IMR-90 (cell line): Measurements from ENCODE around the gene ALKBH5. TPM values are rescaled to one million over a fixed set of nuclear protein-coding genes. Genes with fewer than 3 reads are reported as not detected.

Source experiments
- ATAC-seq: fragments of 200-7000 bp; cut with Tn5 transposase; 2 replicates; pipeline ENCODE4 v1.9.1; 2020; ENCODE audit warnings: low read depth, mild to moderate bottlenecking, moderate library complexity
- BruUV-seq: library from RNA; stranded (reverse); fragments of 400-500 nt; replicated peaks from 2 replicates; lab custom pipeline; 2021; lab: Mats Ljungman, UMichigan
- CTCF ChIA-PET: fragments of 300-600 bp; formaldehyde crosslinking; extraction: SDS; loops from one replicate; lab custom pipeline; 2021; ENCODE audit warnings: antibody characterized with exemption; lab: Yijun Ruan, JAX
- POLR2A ChIA-PET: fragments of 300-600 bp; sonication (Branson Sonifier 250); formaldehyde crosslinking; loops from one replicate; lab custom pipeline; 2022; ENCODE audit warnings: antibody characterized with exemption; ENCODE audit not compliant: unreplicated experiment; lab: Charles Lee
- DNase-seq: peaks from one replicate; pipeline ENCODE4 v3.0.0; 2013
- H2AFZ ChIP-seq: replicated peaks from 2 replicates; pipeline ENCODE3; 2013; ENCODE audit warnings: low read length, mild to moderate bottlenecking; ENCODE audit not compliant: poor library complexity
- H2AK5ac ChIP-seq: 2 replicates; pipeline ENCODE4 v1.6.1; 2013; ENCODE audit warnings: low read depth, low read length, inconsistent platforms
- H2AK9ac ChIP-seq: replicated peaks from 2 replicates; pipeline ENCODE3; 2013; ENCODE audit warnings: mild to moderate bottlenecking, low read depth, low read length, moderate library complexity; ENCODE audit not compliant: poor library complexity
- H2BK120ac ChIP-seq: 2 replicates; pipeline ENCODE4 v1.6.1; 2013; ENCODE audit warnings: low read depth, low read length, inconsistent platforms
- H2BK15ac ChIP-seq: 3 replicates; pipeline ENCODE4 v1.6.1; 2013; ENCODE audit warnings: low read depth, low read length, inconsistent platforms
- H2BK20ac ChIP-seq: 2 replicates; pipeline ENCODE4 v1.6.1; 2013; ENCODE audit warnings: low read depth, mild to moderate bottlenecking, inconsistent platforms, low read length, moderate library complexity
- H2BK5ac ChIP-seq: 2 replicates; pipeline ENCODE4 v1.6.1; 2013; ENCODE audit warnings: mild to moderate bottlenecking, low read depth, low read length, inconsistent platforms; ENCODE audit not compliant: poor library complexity, severe bottlenecking
- H3K14ac ChIP-seq: replicated peaks from 2 replicates; pipeline ENCODE4 v1.6.1; 2013; ENCODE audit warnings: low read depth, low read length, inconsistent platforms
- H3K18ac ChIP-seq: 2 replicates; pipeline ENCODE4 v1.6.1; 2013; ENCODE audit warnings: low read depth, low read length, control low read depth
- H3K23ac ChIP-seq: 2 replicates; pipeline ENCODE4 v1.6.1; 2013; ENCODE audit warnings: low read depth, low read length, inconsistent platforms
- H3K27ac ChIP-seq: 2 replicates; pipeline ENCODE4 v1.5.1; 2013; ENCODE audit warnings: mild to moderate bottlenecking, control low read depth, low read length; ENCODE audit not compliant: insufficient read depth
- H3K27me3 ChIP-seq: 2 replicates; pipeline ENCODE4 v1.6.1; 2013; ENCODE audit warnings: low read length; ENCODE audit not compliant: control insufficient read depth, insufficient read depth
- H3K36me3 ChIP-seq: 2 replicates; pipeline ENCODE4 v1.6.1; 2013; ENCODE audit warnings: low read length, mixed read lengths; ENCODE audit not compliant: control insufficient read depth, insufficient read depth
- H3K4ac ChIP-seq: 2 replicates; pipeline ENCODE4 v1.6.1; 2013; ENCODE audit warnings: low read depth, low read length, inconsistent platforms
- H3K4me1 ChIP-seq: 2 replicates; pipeline ENCODE4 v1.6.1; 2013; ENCODE audit warnings: low read length, mixed read lengths; ENCODE audit not compliant: control insufficient read depth, insufficient read depth
- H3K4me2 ChIP-seq: 2 replicates; pipeline ENCODE4 v1.6.1; 2013; ENCODE audit warnings: low read depth, mild to moderate bottlenecking, control low read depth, low read length, moderate library complexity
- H3K4me3 ChIP-seq: 2 replicates; pipeline ENCODE4 v1.5.1; 2013; ENCODE audit warnings: low read depth, mild to moderate bottlenecking, control low read depth, low read length, moderate library complexity; ENCODE audit not compliant: insufficient read depth
- H3K56ac ChIP-seq: 2 replicates; pipeline ENCODE4 v1.6.1; 2013; ENCODE audit warnings: low read length, inconsistent platforms; ENCODE audit not compliant: insufficient read depth; ENCODE audit errors: extremely low read depth
- H3K79me1 ChIP-seq, 2 experiments: 2 replicates each; pipeline ENCODE4 v1.6.1; 2013; ENCODE audit warnings: low read length in 2 of 2, inconsistent platforms in 1 of 2, low read depth in 1 of 2
- H3K9ac ChIP-seq: 2 replicates; pipeline ENCODE4 v1.6.1; 2013; ENCODE audit warnings: low read depth, low read length, control low read depth
- H3K9me1 ChIP-seq: 2 replicates; pipeline ENCODE4 v1.6.1; 2013; ENCODE audit warnings: low read length, inconsistent platforms; ENCODE audit not compliant: insufficient read depth
- H3K9me3 ChIP-seq: 2 replicates; pipeline ENCODE4 v1.6.1; 2013; ENCODE audit warnings: low read length; ENCODE audit not compliant: control insufficient read depth, insufficient read depth
- H4K20me1 ChIP-seq: 2 replicates; pipeline ENCODE4 v1.6.1; 2013; ENCODE audit warnings: low read length, inconsistent platforms; ENCODE audit not compliant: insufficient read depth
- H4K5ac ChIP-seq: 2 replicates; pipeline ENCODE4 v1.6.1; 2013; ENCODE audit warnings: mild to moderate bottlenecking, low read depth, low read length, control low read depth
- H4K8ac ChIP-seq, 2 experiments: 2 replicates each; pipeline ENCODE4 v1.6.1; 2013; ENCODE audit warnings: low read depth in 2 of 2, low read length in 2 of 2, control low read depth in 1 of 2, inconsistent platforms in 1 of 2
- H4K91ac ChIP-seq: 2 replicates; pipeline ENCODE4 v1.6.1; 2013; ENCODE audit warnings: low read depth, low read length, inconsistent platforms; ENCODE audit not compliant: insufficient read depth
- BHLHE40 ChIP-seq: fragments of 150-350 bp; IDR thresholded peaks from 2 replicates; pipeline ENCODE4 v1.6.1; 2016; ENCODE audit warnings: mild to moderate bottlenecking, low read depth, low read length
- CEBPB ChIP-seq: IDR thresholded peaks from 2 replicates; pipeline ENCODE4 v1.6.1; 2012; ENCODE audit warnings: low read depth, low read length, improper control_type of control experiment
- CHD1 ChIP-seq: IDR thresholded peaks from 2 replicates; pipeline ENCODE4 v1.6.1; 2012; ENCODE audit warnings: low read depth, low read length, improper control_type of control experiment
- CTCF ChIP-seq: conservative IDR thresholded peaks from 2 replicates; pipeline ENCODE4 v1.5.1; 2012; ENCODE audit warnings: mild to moderate bottlenecking, low read depth, low read length, improper control_type of control experiment
- ELK1 ChIP-seq: fragments of 150-350 bp; IDR thresholded peaks from 2 replicates; pipeline ENCODE4 v1.6.1; 2016; ENCODE audit warnings: low read depth, mild to moderate bottlenecking, low read length, moderate library complexity, borderline replicate concordance
- FOS ChIP-seq: fragments of 150-350 bp; IDR thresholded peaks from 2 replicates; pipeline ENCODE4 v1.6.1; 2016; ENCODE audit warnings: low read depth, low read length
- MAFK ChIP-seq: IDR thresholded peaks from 2 replicates; pipeline ENCODE4 v1.6.1; 2012; ENCODE audit warnings: low read depth, low read length, improper control_type of control experiment
- MAZ ChIP-seq: IDR thresholded peaks from 2 replicates; pipeline ENCODE4 v1.6.1; 2012; ENCODE audit warnings: low read depth, mild to moderate bottlenecking, low read length, improper control_type of control experiment, moderate library complexity, borderline replicate concordance
- MXI1 ChIP-seq: IDR thresholded peaks from 2 replicates; pipeline ENCODE4 v1.6.1; 2012; ENCODE audit warnings: low read depth, mild to moderate bottlenecking, low read length, moderate library complexity, borderline replicate concordance
- NFE2L2 ChIP-seq: fragments of 150-350 bp; IDR thresholded peaks from 2 replicates; pipeline ENCODE4 v1.6.1; 2016; ENCODE audit warnings: low read depth, mild to moderate bottlenecking, low read length
- POLR2A ChIP-seq: IDR thresholded peaks from 2 replicates; pipeline ENCODE4 v1.6.1; 2012; ENCODE audit warnings: mild to moderate bottlenecking, low read depth, low read length
- RAD21 ChIP-seq: IDR thresholded peaks from 2 replicates; pipeline ENCODE4 v1.6.1; 2012; ENCODE audit warnings: low read length, improper control_type of control experiment
- RCOR1 ChIP-seq: IDR thresholded peaks from 2 replicates; pipeline ENCODE4 v1.6.1; 2012; ENCODE audit warnings: mild to moderate bottlenecking, low read length, improper control_type of control experiment; ENCODE audit not compliant: insufficient replicate concordance
- RFX5 ChIP-seq: IDR thresholded peaks from 2 replicates; pipeline ENCODE4 v1.8.0; 2012; ENCODE audit warnings: low read depth, mild to moderate bottlenecking, low read length, moderate library complexity
- SMC3 ChIP-seq: fragments of 150-350 bp; IDR thresholded peaks from 2 replicates; pipeline ENCODE4 v1.6.1; 2016; ENCODE audit warnings: low read depth, mild to moderate bottlenecking, antibody characterized with exemption, low read length, moderate library complexity
- WGBS, 2 experiments: methylation state at CpG; one replicate each; pipeline versions ENCODE4 v1.1.5 to v1.1.7; 2013; ENCODE audit warnings: missing lambda C conversion rate in 2 of 2; ENCODE audit not compliant: insufficient read length in 1 of 2; ENCODE audit errors: extremely low coverage in 2 of 2; 5-methylcytosine and 5-hydroxymethylcytosine counted together
- dilution Hi-C: fragments of 300-500 bp; cut with HindIII; formaldehyde crosslinking; loops from one replicate; pipeline ENCODE4 v1.14.3; 2018; ENCODE audit warnings: low sequenced_read_pairs; ENCODE audit not compliant: unreplicated experiment
- in situ Hi-C: fragments of 300-500 bp; cut with MboI; formaldehyde crosslinking; loops from 3 replicates; pipeline ENCODE4 v1.14.3; 2019; ENCODE audit warnings: low sequenced_read_pairs, inconsistent platforms, mixed read lengths
- intact Hi-C: fragments of 100-400 bp; cut with micrococcal nuclease; formaldehyde crosslinking; loops from 2 replicates; pipeline ENCODE4 v1.10.0; 2022
- polyA plus RNA-seq, 3 experiments: library from polyadenylated mRNA; depleted of rRNA; stranded (reverse); fragments of >200 nt; gene quantifications; 2 replicates each; pipeline ENCODE4 v1.2.3, GENCODE V29; 2012; ENCODE audit warnings: low replicate concordance in 1 of 3
- total RNA-seq: library from RNA; depleted of rRNA; stranded (reverse); fragments of >200 nt; gene quantifications from 2 replicates; pipeline ENCODE4 v1.2.3, GENCODE V29; 2012
- TF ChIP-seq, protein P1 (sequence below): fragments of 150-350 bp; IDR thresholded peaks from 2 replicates; pipeline ENCODE4 v1.6.1; 2017; ENCODE audit warnings: mild to moderate bottlenecking, antibody characterized with exemption, low read length, low read depth

The ALKBH5 gene
- total and polyA plus RNA-seq, 2 of the 4 experiments (the other 2 are of a cell fraction): 57.6 to 79.6 TPM

DNA sequence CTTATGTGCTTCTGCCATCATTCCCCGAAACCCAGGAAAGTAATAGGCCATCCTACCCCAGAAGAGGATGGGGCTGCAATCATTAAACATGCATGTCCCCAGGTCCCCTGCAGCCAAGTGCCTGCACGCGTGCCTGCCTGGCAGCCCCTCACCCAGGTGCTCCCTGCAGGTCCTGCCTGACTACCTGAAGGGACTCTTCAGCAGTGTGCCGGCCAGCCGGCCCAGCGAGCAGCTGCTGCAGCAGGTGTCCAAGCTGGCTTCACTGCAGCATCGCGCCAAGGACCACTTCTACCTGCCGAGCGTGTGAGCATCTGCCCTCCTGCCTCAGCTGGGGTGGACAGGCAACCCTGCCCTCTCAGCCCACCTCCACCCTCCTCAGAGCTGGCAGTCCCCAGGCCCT, 16.2 kb upstream of the ALKBH5 start:
- Histone ChIP-seq H3K4me1 (no peaks in the 10 kb centered on the region; the same call in 1 of the 2 replicates), H3K9me3 (peaks cover 9% of the 10 kb centered on the region), H2AK9ac (no peak overlapping the region), H4K8ac (no peak overlapping the region), H4K91ac (no peak overlapping the region), H2BK15ac (no peak overlapping the region), H3K56ac (no peak overlapping the region), H2BK120ac (no peak overlapping the region), H3K18ac (no peak overlapping the region), H2AFZ (no peak overlapping the region), H3K27me3 (peaks cover 4% of the 10 kb centered on the region; the same call in 1 of the 2 replicates), H3K4me2 (no peak overlapping the region), H3K9ac (no peak overlapping the region), H3K4me3 (no peak overlapping the region), H4K5ac (no peak overlapping the region), H3K23ac (no peak overlapping the region), H3K4ac (no peak overlapping the region), H4K20me1 (no peaks in the 10 kb centered on the region), H2BK5ac (no peak overlapping the region), H3K36me3 (no peaks in the 10 kb centered on the region), H2AK5ac (no peak overlapping the region), H3K27ac (no peak overlapping the region), H3K9me1 (no peaks in the 10 kb centered on the region), H3K14ac (no peak overlapping the region), H2BK20ac (no peak overlapping the region), H3K79me1 (no peaks in the 10 kb centered on the region)
- dilution Hi-C loops (no loop called here), in situ Hi-C loops (no loop called here), intact Hi-C loops (no loop called here)
- no peak for TF ChIP-seq BHLHE40
- TF ChIP-seq ELK1: no peak
- no peak for TF ChIP-seq MXI1
- TF ChIP-seq, protein P1, sequence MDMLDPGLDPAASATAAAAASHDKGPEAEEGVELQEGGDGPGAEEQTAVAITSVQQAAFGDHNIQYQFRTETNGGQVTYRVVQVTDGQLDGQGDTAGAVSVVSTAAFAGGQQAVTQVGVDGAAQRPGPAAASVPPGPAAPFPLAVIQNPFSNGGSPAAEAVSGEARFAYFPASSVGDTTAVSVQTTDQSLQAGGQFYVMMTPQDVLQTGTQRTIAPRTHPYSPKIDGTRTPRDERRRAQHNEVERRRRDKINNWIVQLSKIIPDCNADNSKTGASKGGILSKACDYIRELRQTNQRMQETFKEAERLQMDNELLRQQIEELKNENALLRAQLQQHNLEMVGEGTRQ: no peak
- no peak for TF ChIP-seq CEBPB
- TF ChIP-seq RCOR1: no peak
- no peak for TF ChIP-seq RFX5
- TF ChIP-seq MAFK: no peak
- no peak for TF ChIP-seq NFE2L2
- TF ChIP-seq FOS: no peak
- no peak for TF ChIP-seq CTCF
- TF ChIP-seq POLR2A: no peak
- no peak for TF ChIP-seq RAD21
- no peak for TF ChIP-seq SMC3
- TF ChIP-seq CHD1: no peak
- TF ChIP-seq MAZ: no peak
- 81% methylated on average over 4 of the region's 10 CpGs; no CpG with 5 or more reads in 1 of the 2 experiments for WGBS, 2 experiments
- CTCF ChIA-PET: no interaction called here
- BruUV-seq: no TSS peak
- POLR2A ChIA-PET: no interaction called here
- ATAC-seq (no peak), DNase-seq (no peak)
